Hepatocyte (in vitro differentiated cells): ENCODE data around the gene CAST. TPM values are rescaled to one million over a fixed set of nuclear protein-coding genes. Genes with fewer than 3 reads are reported as not detected.
A peak's percentile ranks its signal among the peaks of the same experiment; 100 is the strongest.

Source experiments
- DNase-seq: peaks from one replicate; pipeline ENCODE4 v3.0.0-alpha.2; 2016; ENCODE audit warnings: low spot score
- H2AFZ ChIP-seq: fragments of 200-600 bp; sonication (generic); 2 replicates; pipeline ENCODE4 v1.6.0; 2016; ENCODE audit warnings: antibody characterized with exemption, mild to moderate bottlenecking
- H3K27ac ChIP-seq: fragments of 200-600 bp; sonication (generic); 2 replicates; pipeline ENCODE4 v1.5.1; 2016; ENCODE audit warnings: mild to moderate bottlenecking
- H3K27me3 ChIP-seq: fragments of 200-600 bp; sonication (generic); 2 replicates; pipeline ENCODE4 v1.6.1; 2016
- H3K36me3 ChIP-seq: fragments of 200-600 bp; sonication (generic); replicated peaks from 2 replicates; pipeline ENCODE4 v1.5.1; 2016; ENCODE audit warnings: low read depth; ENCODE audit not compliant: insufficient read depth
- H3K4me1 ChIP-seq: fragments of 200-600 bp; sonication (generic); 2 replicates; pipeline ENCODE4 v1.5.1; 2016; ENCODE audit warnings: mild to moderate bottlenecking, moderate library complexity; ENCODE audit not compliant: insufficient read depth
- H3K4me2 ChIP-seq: fragments of 200-600 bp; sonication (generic); 2 replicates; pipeline ENCODE4 v1.6.0; 2016
- H3K4me3 ChIP-seq: fragments of 200-600 bp; sonication (generic); 2 replicates; pipeline ENCODE4 v1.5.1; 2016; ENCODE audit warnings: mild to moderate bottlenecking
- H3K79me2 ChIP-seq: fragments of 200-600 bp; sonication (generic); 2 replicates; pipeline ENCODE4 v1.6.0; 2017; ENCODE audit warnings: mild to moderate bottlenecking
- H3K9me2 ChIP-seq: fragments of 200-600 bp; sonication (generic); replicated peaks from 2 replicates; pipeline ENCODE4 v1.6.0; 2017; ENCODE audit warnings: mild to moderate bottlenecking; ENCODE audit not compliant: insufficient read depth
- H3K9me3 ChIP-seq: fragments of 200-600 bp; sonication (generic); 2 replicates; pipeline ENCODE4 v1.5.1; 2016; ENCODE audit warnings: low read depth, mild to moderate bottlenecking
- H4K20me1 ChIP-seq: fragments of 200-600 bp; sonication (generic); 2 replicates; pipeline ENCODE4 v1.6.0; 2016; ENCODE audit warnings: mild to moderate bottlenecking; ENCODE audit not compliant: insufficient read depth, poor library complexity, severe bottlenecking
- CTCF ChIP-seq: fragments of 200-600 bp; sonication (generic); IDR thresholded peaks from 2 replicates; pipeline ENCODE4 v1.5.1; 2016; ENCODE audit warnings: antibody characterized with exemption, mild to moderate bottlenecking; ENCODE audit not compliant: poor library complexity
- EZH2 ChIP-seq: fragments of 200-600 bp; sonication (generic); IDR thresholded peaks from 2 replicates; pipeline ENCODE4 v1.6.1; 2016; ENCODE audit warnings: antibody characterized with exemption, mild to moderate bottlenecking, borderline replicate concordance
- EZH2phosphoT487 ChIP-seq: fragments of 200-600 bp; sonication (generic); IDR thresholded peaks from one replicate; pipeline ENCODE4 v1.6.1; 2018; ENCODE audit warnings: antibody characterized with exemption, mild to moderate bottlenecking, low read depth, moderate library complexity; ENCODE audit not compliant: unreplicated experiment, severe bottlenecking
- WGBS: methylation state at CpG from one replicate; pipeline ENCODE4 v1.1.6; 2016; ENCODE audit warnings: low lambda C conversion rate; ENCODE audit errors: missing lambda C conversion rate; 5-methylcytosine and 5-hydroxymethylcytosine counted together
- polyA plus RNA-seq: library from polyadenylated mRNA; unstranded; fragments of >200 nt; fragmentation: Nextera tagmentation; extraction: Ambion mirVana; gene quantifications from 2 replicates; pipeline ENCODE4 v1.2.1, GENCODE V29; 2016
- total RNA-seq: library from RNA; depleted of rRNA; stranded (reverse); fragments of >200 nt; gene quantifications from 2 replicates; pipeline ENCODE4 v1.2.3, GENCODE V29; 2014

CAST gene
- total and polyA plus RNA-seq, 2 experiments from 2014 or later = 140 to 177 TPM

GRCh38 chr5:96789794-96790330, 127.7 kb downstream of the CAST start:
- no peaks in the 10 kb centered on the region for H3K79me2 ChIP-seq
- no peaks in the 10 kb centered on the region for H3K9me3 ChIP-seq
- no peaks in the 10 kb centered on the region for H4K20me1 ChIP-seq
- H3K4me2 ChIP-seq = no peak overlapping the region
- H3K9me2 ChIP-seq = no peaks in the 10 kb centered on the region
- no peak for DNase-seq
- H2AFZ ChIP-seq = no peak overlapping the region
- no peak overlapping the region for H3K4me3 ChIP-seq
- H3K27me3 ChIP-seq = no peaks in the 10 kb centered on the region
- no peaks in the 10 kb centered on the region for H3K36me3 ChIP-seq
- no peak overlapping the region for H3K27ac ChIP-seq
- no peak for TF ChIP-seq EZH2phosphoT487
- peaks cover 5% of the 10 kb centered on the region for H3K4me1 ChIP-seq

GRCh38 chr5:96790961-96791504, 128.9 kb downstream of the CAST start:
- H3K4me2 ChIP-seq = no peak overlapping the region
- no peaks in the 10 kb centered on the region for H4K20me1 ChIP-seq
- DNase-seq = no peak
- H3K27me3 ChIP-seq = no peaks in the 10 kb centered on the region
- H3K9me3 ChIP-seq = no peaks in the 10 kb centered on the region
- no peak overlapping the region for H2AFZ ChIP-seq
- no peak for TF ChIP-seq CTCF
- TF ChIP-seq EZH2phosphoT487 = no peak
- TF ChIP-seq EZH2 = no peak
- no peaks in the 10 kb centered on the region for H3K36me3 ChIP-seq
- 51% methylated on average over 3 of the region's 3 CpGs for WGBS
- H3K27ac ChIP-seq = peak overlapping the region; percentile 49
- H3K9me2 ChIP-seq = no peaks in the 10 kb centered on the region
- peaks cover 5% of the 10 kb centered on the region for H3K4me1 ChIP-seq
- H3K79me2 ChIP-seq = no peaks in the 10 kb centered on the region
- H3K4me3 ChIP-seq = no peak overlapping the region

GRCh38 chr5:96794757-96795156, 132.6 kb downstream of the CAST start:
- Histone ChIP-seq H2AFZ (no peak overlapping the region), H3K9me2 (no peaks in the 10 kb centered on the region), H3K4me1 (peaks cover 5% of the 10 kb centered on the region), H3K27me3 (no peaks in the 10 kb centered on the region), H4K20me1 (no peaks in the 10 kb centered on the region), H3K27ac (no peak overlapping the region), H3K4me3 (no peak overlapping the region), H3K79me2 (no peaks in the 10 kb centered on the region), H3K9me3 (no peaks in the 10 kb centered on the region), H3K36me3 (no peaks in the 10 kb centered on the region), H3K4me2 (no peak overlapping the region)
- WGBS = 82% methylated on average over 3 of the region's 3 CpGs
- no peak for DNase-seq
- no peak for TF ChIP-seq EZH2phosphoT487
- TF ChIP-seq CTCF = no peak
- TF ChIP-seq EZH2 = no peak

GRCh38 chr5:96795626-96796025, 133.4 kb downstream of the CAST start:
- 90% methylated on average over 2 of the region's 2 CpGs for WGBS

More at GRCh38 chr5:96795626-96796025, 133.4 kb downstream of the CAST start:
- no peaks in the 10 kb centered on the region for H3K9me2 ChIP-seq
- H3K4me3 ChIP-seq = no peak overlapping the region
- H2AFZ ChIP-seq = no peak overlapping the region
- no peak overlapping the region for H3K4me2 ChIP-seq
- TF ChIP-seq CTCF (no peak), EZH2 (no peak)
- no peaks in the 10 kb centered on the region for H3K79me2 ChIP-seq
- H3K4me1 ChIP-seq = peaks cover 5% of the 10 kb centered on the region
- no peaks in the 10 kb centered on the region for H3K27me3 ChIP-seq
- no peaks in the 10 kb centered on the region for H3K36me3 ChIP-seq
- H4K20me1 ChIP-seq = no peaks in the 10 kb centered on the region
- DNase-seq = no peak
- no peaks in the 10 kb centered on the region for H3K9me3 ChIP-seq
- no peak overlapping the region for H3K27ac ChIP-seq
